Regular cardiac myocyte (primary cell): Measurements from ENCODE around the gene NXT2. TPM values are rescaled to one million over a fixed set of nuclear protein-coding genes. Genes with fewer than 3 reads are reported as not detected.

Experiments
- total RNA-seq: library from RNA; depleted of rRNA; stranded (reverse); fragments of >200 nt; gene quantifications from 2 replicates; pipeline ENCODE4 v1.2.3, GENCODE V29; 2014

NXT2 gene
- total RNA-seq, result 9.6 and 12.4 TPM in 2 replicates

DNA sequence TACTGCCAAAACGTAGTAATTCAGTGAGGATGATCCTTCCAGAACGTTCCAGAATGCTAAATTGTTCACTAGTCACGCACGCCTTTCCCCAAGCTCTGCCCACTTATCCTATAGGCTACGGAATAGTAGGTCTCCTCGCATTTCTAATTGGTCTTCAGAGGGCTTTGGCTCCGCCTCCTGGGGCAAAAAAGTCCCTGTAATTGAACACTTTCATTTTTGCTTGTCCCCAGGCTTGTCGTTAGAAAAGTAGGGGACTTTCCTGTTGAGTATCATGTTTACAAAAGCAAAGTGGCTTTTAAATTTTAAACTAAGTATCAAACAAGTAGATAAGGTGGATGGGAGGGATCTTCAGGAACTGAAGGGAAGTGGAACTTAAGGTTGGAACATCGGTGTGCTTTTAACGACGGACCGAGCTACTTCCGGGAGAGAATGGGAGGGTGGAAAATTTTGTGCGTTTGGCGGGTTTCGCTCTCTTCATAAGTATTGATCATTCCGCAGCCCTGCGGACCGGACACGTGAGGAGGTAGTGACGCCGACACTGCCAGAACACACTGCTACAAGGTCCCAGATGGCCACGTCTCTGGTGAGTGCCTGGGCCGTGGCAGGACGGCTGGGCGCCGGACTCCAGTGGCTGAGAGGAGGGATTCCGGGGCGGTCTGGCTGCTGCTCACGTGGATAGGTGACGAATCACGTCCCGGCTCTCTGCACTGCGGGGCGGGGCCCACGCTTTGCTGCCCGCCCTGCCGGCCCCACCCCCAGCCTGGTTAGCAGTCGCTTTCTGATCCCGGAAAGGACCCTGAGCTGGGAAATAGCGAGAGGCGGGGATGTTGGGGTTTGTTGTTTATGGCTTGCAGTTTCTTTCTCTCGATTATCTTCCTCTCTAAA lies at the start of gene NXT2:
TSS of gene NXT2 (plus strand) at position 406 of the 885 bp plus-strand sequence. CDS start at position 569, 163 bp downstream.

Other genes starting within 250 kb of the NXT2 start
- gene GUCY2F, start 54.8 kb upstream of the NXT2 start, total RNA-seq, result under 0.01 and 0.28 TPM in 2 replicates
- 0.38 and 0.56 TPM in 2 replicates for gene KCNE5, start 88.3 kb downstream of the NXT2 start, total RNA-seq
- gene ACSL4, start 196.4 kb downstream of the NXT2 start, total RNA-seq, result 196 and 276 TPM in 2 replicates